NCI-H1436 (cell line): ENCODE measurements around the gene TRIP13.

Source experiments
- DNase-seq: peaks from one replicate; lab custom pipeline; 2025; lab: John Stamatoyannopoulos, UW

TRIP13 gene

DNA sequence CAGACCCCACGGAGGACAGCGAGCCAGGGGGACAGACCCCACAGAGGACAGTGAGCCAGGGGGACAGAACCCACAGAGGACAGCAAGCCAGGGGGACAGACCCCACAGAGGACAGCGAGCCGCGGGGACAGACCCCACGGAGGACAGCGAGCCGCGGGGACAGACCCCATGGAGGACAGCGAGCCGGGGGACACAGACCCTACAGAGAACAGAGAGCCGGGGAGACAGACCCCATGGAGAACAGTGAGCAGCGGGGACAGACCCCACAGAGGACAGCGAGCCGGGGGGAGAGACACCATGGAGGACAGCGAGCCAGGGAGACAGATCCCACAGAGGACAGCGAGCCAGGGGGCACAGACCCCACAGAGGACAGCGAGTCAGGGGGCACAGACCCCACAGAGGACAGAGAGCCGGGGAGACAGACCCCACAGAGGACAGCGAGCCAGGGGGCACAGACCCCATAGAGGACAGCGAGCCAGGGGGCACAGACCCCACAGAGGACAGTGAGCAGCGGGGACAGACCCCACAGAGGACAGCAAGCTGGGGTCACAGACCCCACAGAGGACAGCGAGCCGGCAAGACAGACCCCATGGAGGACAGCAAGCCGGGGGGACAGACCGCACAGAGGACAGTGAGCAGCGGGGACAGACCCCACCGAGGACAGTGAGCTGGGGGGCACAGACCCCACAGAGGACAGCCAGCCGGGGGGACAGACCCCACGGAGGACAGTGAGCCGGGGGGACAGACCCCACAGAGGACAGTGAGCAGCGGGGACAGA is 37.5 kb upstream of the TRIP13 start:
- DNase-seq = no peak

DNA sequence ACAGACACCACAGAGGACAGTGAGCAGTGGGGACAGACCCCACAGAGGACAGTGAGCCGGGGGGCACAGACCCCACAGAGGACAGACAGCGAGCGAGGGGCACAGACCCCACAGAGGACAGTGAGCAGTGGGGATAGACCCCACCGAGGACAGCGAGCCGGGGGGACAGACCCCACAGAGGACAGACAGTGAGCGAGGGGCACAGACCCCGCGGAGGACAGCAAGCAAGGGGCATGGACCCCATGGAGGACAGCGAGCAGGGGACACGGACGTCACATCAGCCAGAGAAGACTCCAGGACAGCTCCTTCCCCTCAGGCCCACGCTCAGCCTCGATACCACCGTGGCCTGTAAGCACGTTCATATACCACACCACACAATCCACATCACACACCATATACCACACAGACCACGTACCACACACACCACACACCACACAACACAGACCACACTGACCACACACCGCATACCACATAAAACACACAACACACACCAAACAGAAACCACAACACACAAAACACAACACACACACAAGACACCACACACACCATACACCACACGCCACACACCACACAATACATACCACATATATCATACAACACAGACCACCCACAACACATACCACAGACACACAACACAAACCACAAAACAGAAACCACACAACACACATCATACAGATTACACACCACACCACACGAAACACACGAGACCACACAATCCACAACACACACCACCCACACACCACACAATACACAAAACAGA is 36.7 kb upstream of the TRIP13 start:
- DNase-seq = no peak

DNA sequence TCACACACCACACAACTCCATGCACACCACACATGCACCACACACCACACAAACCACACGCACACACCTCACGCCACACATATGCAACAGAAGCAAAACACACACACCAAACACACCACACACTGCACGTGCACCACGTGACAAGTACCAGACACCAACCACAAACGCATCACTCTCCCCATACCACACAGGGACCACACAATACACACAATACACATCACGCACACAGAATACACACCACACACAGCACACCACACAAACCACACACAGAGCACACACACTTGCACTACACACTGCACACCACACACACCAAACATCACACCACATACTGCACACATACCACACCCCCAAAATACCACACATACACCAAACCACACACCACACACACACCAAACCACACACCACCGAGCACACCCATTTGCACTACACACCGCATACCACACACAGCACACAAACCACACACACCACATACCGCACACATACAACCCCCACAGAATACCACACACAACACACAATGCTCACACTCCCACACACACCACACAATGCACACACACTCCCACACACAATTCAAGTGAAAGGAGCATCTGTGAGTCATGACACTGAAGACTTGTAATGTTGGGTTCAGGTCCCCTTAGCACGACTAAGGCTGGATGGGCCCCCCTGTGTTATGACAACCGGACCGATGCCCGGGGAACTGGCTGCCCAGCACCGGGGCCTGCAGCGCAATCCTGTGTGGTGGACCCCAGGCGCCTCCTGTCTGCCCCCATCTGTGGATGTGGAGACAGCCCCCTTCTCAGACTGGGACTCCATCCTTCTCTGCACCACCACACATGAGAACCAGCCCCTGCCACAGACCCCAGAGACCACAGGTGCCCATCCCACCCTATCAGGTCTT is 35.9 kb upstream of the TRIP13 start:
- no peak for DNase-seq

DNA sequence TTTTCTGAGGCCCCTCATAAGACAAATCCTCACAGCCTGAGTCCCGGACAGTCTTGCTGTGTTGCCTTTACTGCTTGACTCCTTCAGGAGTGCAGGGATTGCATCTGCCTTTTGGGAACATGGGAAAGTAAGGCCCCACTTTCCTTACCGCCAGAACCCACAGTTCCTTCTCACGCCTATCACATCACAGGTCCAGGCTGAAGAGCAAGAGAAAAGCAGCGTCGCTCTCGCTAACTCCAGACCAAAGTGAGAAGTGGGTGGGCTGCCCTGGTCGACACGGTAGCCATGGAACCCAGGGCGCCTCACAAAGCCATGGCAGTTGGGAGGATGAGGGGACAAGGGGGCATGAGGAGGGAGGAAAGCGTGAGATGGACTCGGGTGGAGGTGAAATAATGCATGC is 34.0 kb upstream of the TRIP13 start:
- no peak for DNase-seq

DNA sequence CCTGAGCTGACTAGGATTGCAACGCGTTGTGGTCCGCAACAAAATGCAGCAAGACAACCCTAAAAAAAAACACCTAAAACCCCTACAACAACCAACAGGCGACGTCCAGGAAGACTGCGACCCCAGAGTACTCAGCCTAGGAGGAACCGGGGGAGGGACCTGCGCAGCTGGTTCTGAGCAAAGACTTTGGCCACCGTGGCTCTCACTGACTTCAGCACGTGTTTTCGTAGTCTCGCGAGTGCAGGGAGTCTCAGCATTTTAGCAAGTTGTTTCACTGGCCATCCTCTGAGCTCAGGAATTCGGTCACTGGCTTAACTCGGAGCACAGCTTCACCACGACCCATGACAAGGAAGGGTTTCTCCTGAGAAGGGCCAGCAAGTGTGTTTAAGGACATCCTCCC is 33.3 kb upstream of the TRIP13 start:
- no peak for DNase-seq

DNA sequence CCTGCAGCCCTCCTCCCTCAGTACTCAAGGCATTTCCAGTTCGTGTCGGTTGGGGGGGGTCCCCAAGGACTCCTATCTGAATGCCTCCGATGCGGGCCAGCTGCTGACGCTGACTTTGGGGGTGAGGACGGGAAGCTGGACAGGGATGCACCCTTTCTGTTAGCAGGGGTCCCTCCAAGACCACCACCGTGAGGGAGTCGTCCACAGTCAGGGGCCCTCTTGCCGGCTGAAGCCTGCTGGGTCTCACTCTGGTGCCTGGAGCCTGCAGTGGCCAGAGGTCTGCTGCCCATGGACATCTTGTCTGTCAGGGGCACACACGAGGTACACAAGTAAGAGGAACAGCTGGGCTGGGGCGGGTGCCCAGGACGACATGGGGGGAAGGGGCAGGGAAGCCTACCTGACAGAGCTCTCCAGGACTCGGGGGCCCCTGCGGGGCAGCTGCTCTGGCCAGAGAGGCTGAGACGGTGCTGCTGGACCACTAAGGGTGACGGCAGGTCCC is 32.8 kb upstream of the TRIP13 start:
- no peak for DNase-seq

DNA sequence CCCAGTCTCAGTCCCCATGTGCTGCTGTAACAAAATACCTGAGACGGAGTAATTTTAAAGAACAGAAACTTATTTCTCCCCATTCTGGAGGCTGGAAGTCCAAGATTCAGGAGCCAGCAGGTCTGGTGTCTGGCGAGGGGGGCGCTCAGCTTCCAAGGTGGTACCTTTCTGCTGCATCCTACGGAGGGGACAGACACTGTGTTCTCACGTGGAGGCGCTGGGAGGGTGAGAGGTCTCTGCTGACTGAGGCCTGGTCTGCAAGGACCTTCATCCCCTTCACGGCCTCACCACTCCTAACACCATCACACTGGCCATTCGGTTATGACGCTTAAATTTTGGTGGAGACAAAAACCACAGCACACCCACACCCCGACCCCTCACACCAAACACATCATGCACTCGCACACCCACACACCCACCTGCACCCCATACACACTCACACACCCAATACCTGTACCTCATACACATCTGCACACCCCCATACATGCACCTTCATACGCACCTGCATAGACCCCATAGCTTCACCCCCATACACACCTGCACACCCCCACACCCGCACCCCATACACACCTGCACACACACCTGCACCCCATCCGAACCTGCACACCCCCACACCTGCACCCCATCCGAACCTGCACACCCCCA is 32.1 kb upstream of the TRIP13 start:
- DNase-seq = no peak

DNA sequence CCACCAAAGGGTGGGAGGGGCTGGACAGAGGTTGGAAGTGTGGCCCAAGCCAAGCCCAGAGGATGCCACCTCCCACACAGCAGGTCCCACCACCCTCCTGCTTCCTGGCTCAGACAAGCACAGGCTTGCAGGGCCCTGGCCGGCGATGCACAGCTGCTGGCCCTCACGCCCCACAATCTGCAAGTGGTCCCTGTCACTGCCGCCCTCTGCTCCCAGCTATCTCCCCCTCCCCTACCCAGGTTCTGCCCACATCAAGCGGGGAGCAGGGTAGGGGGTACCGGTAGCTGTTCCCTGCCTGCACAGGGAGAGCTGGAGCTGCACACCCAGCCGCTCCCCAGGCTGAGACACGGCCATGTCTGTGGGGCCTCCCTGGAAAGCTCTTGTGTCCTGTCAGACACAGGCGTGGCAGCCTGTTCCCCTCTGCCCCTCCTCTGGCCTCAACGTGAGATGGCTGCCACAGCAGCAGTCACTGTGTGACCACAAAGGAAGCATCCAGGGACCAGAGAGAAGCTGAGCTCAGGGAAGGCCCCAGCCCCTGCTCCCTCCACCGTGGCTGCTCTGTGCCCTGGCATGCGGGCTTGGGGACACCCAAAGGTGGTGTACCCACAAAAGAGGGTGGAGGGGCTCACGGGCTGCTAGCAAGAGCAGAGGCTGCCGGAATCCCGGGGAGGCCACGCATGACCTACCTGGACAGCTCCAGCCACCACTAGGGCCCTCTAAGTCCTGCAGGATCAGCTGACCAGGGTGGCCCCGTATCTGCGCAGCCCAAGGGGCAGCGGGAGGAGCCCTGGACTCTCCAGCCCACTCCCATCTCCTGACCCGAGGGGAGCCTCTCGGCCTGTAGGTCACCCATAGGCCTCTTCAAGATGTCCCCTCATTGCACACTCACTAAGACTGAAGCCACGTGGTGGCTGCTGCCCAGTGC is 31.0 kb upstream of the TRIP13 start:
- no peak for DNase-seq

DNA sequence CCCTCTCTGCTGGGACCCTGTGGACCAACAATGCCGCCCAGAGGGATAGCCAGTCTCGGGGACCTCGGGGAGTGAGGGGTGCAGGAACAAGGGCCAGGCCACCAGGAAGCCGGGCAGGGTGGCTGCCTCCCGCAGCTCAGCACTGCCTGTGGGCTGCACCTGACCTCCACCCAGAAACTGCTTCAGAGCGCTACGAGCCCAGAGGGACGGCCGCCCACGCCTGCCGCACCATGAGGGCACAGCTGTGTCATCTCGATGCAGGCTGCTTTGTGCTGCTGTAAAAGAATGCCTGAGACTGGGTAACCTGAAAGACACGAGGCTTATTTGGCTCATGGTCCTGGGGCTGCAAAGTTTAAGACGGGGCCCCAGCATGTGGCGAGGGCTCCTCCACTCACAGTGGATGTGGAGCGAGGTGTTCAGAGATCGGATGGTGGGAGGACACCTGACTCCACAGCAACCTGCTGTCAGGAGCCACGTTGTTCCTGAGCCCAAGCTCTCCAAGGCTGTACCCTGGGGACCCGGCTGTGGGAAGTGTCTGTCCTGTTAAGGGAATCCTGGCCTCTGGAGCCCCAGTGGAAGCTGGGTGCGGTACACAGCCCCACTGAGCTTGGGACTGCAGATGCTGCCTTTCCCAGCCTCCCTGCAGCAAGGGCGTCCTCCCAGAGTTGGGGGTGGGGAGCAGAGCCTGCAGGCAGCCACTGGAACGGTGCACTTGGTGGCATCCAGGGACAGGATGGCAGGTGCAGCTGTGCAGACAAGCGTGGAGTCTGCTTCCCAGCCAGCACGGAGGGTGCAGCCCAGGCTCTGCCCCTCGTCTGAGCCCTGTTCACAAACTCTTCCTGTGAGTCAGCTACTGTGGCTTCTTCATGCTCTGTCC is 30.1 kb upstream of the TRIP13 start:
- DNase-seq = no peak

DNA sequence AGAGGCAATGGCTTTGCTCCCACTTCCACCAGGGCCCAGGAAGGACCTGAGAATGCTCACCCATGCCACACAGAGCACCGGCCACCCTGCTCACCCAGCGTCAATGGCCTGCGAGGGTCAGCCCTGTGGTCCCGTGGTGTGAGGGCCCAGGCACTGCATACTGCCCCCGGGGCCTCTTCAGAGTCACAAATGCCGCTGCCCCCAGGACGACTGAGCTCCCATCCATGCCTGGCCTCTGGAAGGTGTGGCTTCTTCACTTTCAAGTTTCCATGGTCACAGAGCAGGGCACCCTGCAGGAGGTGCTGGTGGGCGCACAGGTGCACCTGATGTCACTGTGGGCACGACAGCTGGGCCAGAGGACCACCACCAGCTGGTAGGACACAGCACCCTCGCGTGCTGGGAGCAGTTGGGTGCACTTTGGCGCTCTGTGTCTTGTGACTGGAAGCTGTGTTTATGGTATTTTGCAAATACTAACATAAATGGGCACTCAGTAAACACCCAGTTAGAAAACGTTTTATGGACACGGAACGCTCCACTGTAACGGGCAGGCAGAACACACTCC is 29.4 kb upstream of the TRIP13 start:
- no peak for DNase-seq

DNA sequence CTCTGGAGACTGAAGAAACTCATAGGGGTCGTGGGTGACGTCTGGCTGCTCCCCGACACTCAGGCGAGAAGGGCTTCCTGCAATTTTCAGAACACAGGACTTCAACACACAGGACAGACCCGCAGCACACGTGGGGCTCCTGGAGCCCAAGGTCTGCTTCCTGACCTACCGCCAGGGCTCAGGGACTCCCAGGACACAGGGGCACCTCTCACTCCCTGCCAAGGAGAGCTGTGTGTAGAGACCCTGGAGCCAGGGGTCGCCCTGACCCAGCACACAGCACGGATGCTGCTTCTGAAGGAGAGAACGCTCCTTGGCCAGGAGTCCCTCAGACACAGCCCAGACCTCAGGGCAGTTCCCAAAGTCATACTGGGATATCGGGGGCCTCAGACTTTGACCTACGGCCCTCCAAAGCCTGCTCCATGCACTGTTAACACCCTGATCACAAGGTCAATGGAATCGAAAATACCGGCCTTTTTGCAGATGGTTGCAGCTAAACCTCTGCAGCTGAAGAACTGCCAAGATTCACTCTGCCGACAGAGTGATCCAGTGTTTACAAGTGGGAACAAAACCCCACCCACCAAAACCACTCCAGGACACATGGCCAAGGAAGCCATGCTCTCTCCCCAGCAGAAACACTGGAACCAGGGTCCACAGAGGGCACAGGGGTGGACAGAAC is 28.1 kb upstream of the TRIP13 start:
- no peak for DNase-seq

DNA sequence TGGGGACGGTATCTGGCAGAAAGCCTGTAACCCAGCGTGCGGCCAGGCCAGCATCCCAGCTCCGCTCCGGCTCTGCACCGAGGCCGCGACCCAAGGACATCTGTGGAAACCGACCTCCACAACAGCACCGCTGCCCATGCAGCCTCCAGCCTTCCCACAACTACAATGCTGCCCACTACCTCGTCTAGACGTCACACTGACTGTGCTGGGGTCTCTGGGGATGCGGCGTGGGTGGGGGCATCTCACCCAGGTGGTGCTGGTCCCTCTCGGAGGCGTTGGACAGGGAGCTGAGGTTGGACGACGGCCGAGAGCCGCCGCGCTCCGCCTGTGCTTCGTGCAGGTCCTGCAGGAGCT is 27.5 kb upstream of the TRIP13 start:
- no peak for DNase-seq

DNA sequence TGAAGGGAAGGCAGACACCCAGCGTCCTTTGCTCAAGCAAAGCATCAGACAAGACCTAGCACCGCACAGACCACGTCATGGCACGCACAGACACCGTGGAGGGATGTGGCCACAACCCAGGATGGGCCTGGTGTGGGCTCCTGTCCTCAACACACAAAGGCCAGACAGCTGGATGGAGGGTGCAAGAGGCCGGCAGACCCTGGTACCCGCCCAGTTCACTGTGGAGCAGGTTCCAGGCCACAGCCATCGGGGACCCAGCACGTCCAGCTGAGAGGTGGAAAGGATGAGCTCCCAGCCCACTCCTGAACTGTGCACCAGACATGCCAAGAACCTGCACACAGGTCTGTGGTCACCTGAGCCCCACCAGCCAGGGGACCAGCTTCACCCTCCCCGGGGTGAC is 26.9 kb upstream of the TRIP13 start:
- no peak for DNase-seq

DNA sequence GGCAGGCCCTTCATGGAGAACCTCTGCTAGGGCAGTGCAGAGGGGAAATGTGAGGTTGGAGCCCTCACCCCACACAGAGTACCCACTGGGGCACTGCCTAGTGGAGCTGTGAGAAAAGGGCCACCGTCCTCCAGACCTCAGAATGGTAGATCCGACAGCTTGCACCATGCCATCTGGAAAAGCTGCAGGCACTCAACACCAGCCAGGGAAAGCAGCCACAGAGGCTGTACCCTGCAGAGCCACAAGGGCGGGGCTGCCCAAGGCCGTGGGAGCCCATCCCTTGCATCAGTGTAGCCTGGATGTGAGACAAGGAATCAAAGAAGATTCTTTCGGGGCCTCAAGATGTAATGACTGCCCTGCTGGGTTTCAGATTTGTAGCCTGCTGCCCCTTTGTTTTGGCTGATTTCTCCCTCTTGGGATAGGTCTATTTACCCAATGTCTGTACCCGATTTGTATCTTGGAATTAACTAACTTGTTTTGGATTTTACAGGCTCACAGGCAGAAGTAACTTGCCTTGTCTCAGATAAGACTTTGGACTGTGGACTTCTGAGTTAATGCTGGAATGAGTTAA is 25.3 kb upstream of the TRIP13 start:
- DNase-seq = no peak

DNA sequence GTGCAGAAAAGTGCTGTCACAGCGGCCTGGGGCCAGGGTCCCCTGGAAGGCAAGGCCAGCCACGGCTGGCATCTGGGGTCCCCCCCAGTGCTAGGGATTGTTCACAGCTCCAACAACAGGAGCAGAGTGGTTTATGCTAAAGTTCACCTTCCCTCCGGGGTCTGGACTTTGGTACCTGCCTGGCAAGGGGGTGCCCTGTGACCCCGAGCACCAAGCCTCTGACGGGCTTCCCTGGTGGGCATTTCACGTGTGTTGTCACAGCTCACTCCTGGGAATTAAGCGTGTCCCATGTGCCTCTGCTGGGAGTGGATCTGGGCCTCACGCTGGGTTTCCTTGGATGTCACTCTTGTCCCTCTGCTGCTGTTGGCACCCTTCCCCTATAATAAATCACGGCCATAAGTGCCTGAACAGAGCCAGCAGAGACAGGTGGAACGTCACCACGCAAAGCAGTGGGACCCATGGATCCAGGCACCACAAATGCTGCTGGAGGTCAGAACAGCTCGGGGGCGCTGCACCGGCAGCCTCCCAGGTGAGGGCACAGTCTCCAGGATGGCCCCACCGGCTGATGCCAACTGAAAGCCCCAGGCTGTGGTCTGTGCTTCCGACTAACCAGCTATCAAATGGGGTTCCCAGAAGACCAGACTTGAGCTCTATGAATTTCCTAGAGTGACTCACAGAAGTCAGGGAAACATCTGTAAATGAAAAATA is 24.1 kb upstream of the TRIP13 start:
- no peak for DNase-seq

DNA sequence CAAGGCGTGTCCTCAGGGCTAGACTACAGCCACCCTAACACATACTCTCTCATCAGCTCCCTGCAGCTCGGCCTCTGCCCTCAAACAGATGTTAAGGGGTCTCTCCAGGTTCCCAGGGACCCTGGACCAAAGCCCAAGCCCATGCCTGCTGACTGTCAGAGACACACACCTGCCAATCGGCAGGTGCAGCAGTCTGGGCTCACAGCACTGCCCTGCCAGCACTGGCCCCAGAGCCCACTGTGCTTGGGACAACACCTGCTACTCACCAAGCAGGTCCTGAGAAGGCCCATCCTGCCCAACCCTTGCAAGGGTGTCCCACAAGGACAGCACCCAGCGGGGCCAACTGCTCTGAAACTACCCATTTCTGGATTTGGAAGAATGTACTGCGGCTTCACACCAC is 21.7 kb upstream of the TRIP13 start:
- DNase-seq = no peak

DNA sequence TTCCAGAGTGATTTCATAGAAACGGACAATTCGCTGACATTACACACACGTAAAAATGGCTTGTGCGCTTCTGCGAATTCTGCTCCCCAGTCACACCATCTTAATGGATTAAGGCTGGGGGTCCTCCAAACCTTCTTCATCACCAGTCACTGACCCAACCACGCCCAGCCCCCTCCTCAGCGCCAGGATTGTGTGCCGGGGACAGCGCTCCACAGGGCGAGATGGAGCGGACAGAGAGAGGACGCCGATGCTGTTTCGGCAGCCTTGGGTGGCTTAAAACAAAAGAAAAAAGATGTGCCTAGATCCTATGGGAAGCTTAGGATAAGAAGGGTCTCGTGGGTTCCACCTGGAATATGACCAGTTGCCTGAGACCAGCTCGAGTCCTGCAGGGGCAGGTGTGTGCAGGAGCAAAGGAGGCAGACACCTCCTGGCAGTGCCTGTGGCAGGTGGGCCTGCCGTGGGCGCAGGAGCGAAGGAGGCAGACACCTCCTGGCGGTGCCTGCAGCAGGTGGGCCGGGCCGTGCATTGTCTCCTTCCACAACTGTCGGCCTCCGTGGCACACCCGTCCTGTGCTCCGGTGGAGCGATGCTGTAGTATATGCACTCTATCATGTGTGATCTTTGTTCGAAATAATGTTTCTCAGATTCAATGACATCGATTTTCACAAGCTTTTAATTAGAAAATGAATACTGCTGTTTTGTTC is 20.9 kb upstream of the TRIP13 start:
- no peak for DNase-seq
